Neural cell (in vitro differentiated cells): ENCODE measurements around the gene DCP1A. TPM values are rescaled to one million over a fixed set of nuclear protein-coding genes. Genes with fewer than 3 reads are reported as not detected.

Experiments used
- H2AFZ ChIP-seq: fragments of 200-600, 300-800 bp; sonication (generic), shearing (Covaris generic); 2 replicates; pipeline ENCODE4 v1.6.0; 2014; ENCODE audit warnings: low read depth, mild to moderate bottlenecking, antibody characterized with exemption, low read length, moderate library complexity
- H3F3A ChIP-seq: fragments of 200-600 bp; shearing (Covaris generic); 2 replicates; pipeline ENCODE4 v1.6.1; 2016; ENCODE audit warnings: mild to moderate bottlenecking, moderate library complexity, mixed read lengths, antibody characterized with exemption, low read length; ENCODE audit not compliant: insufficient read depth, poor library complexity, severe bottlenecking
- H3K27ac ChIP-seq: fragments of 200-600, 300-800 bp; sonication (generic), shearing (Covaris generic); 2 replicates; pipeline ENCODE4 v1.5.1; 2014; ENCODE audit warnings: mild to moderate bottlenecking, low read length, moderate library complexity
- H3K27me3 ChIP-seq: fragments of 300-800, 200-600 bp; sonication (generic), shearing (Covaris generic); 2 replicates; pipeline ENCODE4 v1.6.0; 2014; ENCODE audit warnings: mild to moderate bottlenecking, low read depth, low read length, moderate library complexity; ENCODE audit not compliant: insufficient read depth
- H3K36me3 ChIP-seq: fragments of 300-800, 200-600 bp; sonication (generic), shearing (Covaris generic); 2 replicates; pipeline ENCODE4 v1.5.1; 2014; ENCODE audit warnings: mild to moderate bottlenecking, antibody characterized with exemption, low read length, moderate library complexity; ENCODE audit not compliant: insufficient read depth
- H3K4me2 ChIP-seq: fragments of 300-800, 200-600 bp; sonication (generic), shearing (Covaris generic); 2 replicates; pipeline ENCODE4 v1.6.0; 2014; ENCODE audit warnings: mild to moderate bottlenecking, low read length
- H3K4me3 ChIP-seq: fragments of 300-800, 200-600 bp; sonication (generic), shearing (Covaris generic); 2 replicates; pipeline ENCODE4 v1.5.1; 2014; ENCODE audit warnings: mild to moderate bottlenecking, low read length, moderate library complexity
- H3K79me2 ChIP-seq: fragments of 200-600 bp; shearing (Covaris generic); replicated peaks from 2 replicates; pipeline ENCODE4 v1.6.0; 2014; ENCODE audit warnings: mild to moderate bottlenecking, low read length, moderate library complexity; ENCODE audit not compliant: insufficient read depth
- H3K9ac ChIP-seq: fragments of 300-800, 200-600 bp; sonication (generic), shearing (Covaris generic); 2 replicates; pipeline ENCODE4 v1.6.1; 2016; ENCODE audit warnings: mild to moderate bottlenecking, low read length, mixed read lengths
- H3K9me2 ChIP-seq: fragments of 200-600 bp; shearing (Covaris generic); 2 replicates; pipeline ENCODE4 v1.6.1; 2016; ENCODE audit warnings: mild to moderate bottlenecking, low read length, mixed read lengths; ENCODE audit not compliant: insufficient read depth
- H3K9me3 ChIP-seq: fragments of 200-600, 300-800 bp; sonication (generic), shearing (Covaris generic); 2 replicates; pipeline ENCODE4 v1.6.1; 2016; ENCODE audit warnings: mild to moderate bottlenecking, mixed run types, low read length, moderate library complexity, mixed read lengths
- H4K20me1 ChIP-seq: fragments of 200-600 bp; shearing (Covaris generic); 2 replicates; pipeline ENCODE4 v1.6.1; 2016; ENCODE audit warnings: mild to moderate bottlenecking, mixed run types; ENCODE audit not compliant: insufficient read depth
- CTCF ChIP-seq: fragments of 450-650 bp; IDR thresholded peaks from 2 replicates; pipeline ENCODE4 v1.5.1; 2014; ENCODE audit warnings: antibody characterized with exemption, mild to moderate bottlenecking, moderate library complexity; ENCODE audit not compliant: poor library complexity, severe bottlenecking
- EP300 ChIP-seq: fragments of 450-650 bp; conservative IDR thresholded peaks from 2 replicates; pipeline ENCODE4 v1.6.1; 2014; ENCODE audit warnings: antibody characterized with exemption, mild to moderate bottlenecking, moderate library complexity; ENCODE audit not compliant: poor library complexity, severe bottlenecking
- EZH2 ChIP-seq: fragments of 200-600, 300-800 bp; shearing (Covaris generic), sonication (generic); IDR thresholded peaks from 2 replicates; pipeline ENCODE4 v1.6.1; 2014; ENCODE audit warnings: antibody characterized with exemption, low read length, borderline replicate concordance, mild to moderate bottlenecking; ENCODE audit not compliant: insufficient read depth, poor library complexity, severe bottlenecking
- MXI1 ChIP-seq: fragments of 450-650 bp; conservative IDR thresholded peaks from 2 replicates; pipeline ENCODE4 v1.6.1; 2014; ENCODE audit warnings: antibody characterized with exemption, mild to moderate bottlenecking; ENCODE audit not compliant: poor library complexity, severe bottlenecking
- POLR2AphosphoS5 ChIP-seq: IDR thresholded peaks from 2 replicates; pipeline ENCODE4 v1.6.1; 2012
- RAD21 ChIP-seq: fragments of 450-650 bp; conservative IDR thresholded peaks from 2 replicates; pipeline ENCODE4 v1.6.1; 2014; ENCODE audit warnings: antibody characterized with exemption, mild to moderate bottlenecking, moderate library complexity
- REST ChIP-seq: IDR thresholded peaks from 2 replicates; pipeline ENCODE4 v1.6.1; 2012; ENCODE audit warnings: borderline replicate concordance
- SMC3 ChIP-seq: fragments of 450-650 bp; conservative IDR thresholded peaks from 2 replicates; pipeline ENCODE4 v1.6.1; 2014; ENCODE audit warnings: antibody characterized with exemption, mild to moderate bottlenecking, moderate library complexity; ENCODE audit not compliant: poor library complexity
- TAF1 ChIP-seq: IDR thresholded peaks from 2 replicates; pipeline ENCODE4 v1.6.1; 2012; ENCODE audit warnings: low read depth
- polyA plus RNA-seq: library from polyadenylated mRNA; depleted of rRNA; stranded (reverse); fragments of >200 nt; gene quantifications from 2 replicates; pipeline ENCODE4 v1.2.3, GENCODE V29; 2014

The DCP1A gene
- polyA plus RNA-seq, 1 donor from 2014 or later = 12.5 TPM

GRCh38 chr3:53263907-53264306 lies 83.4 kb downstream of the DCP1A start:
- Histone ChIP-seq H2AFZ (no peak overlapping the region), H3K27ac (no peak overlapping the region), H3K9me3 (no peaks in the 10 kb centered on the region), H3K4me3 (no peak overlapping the region), H3K9ac (no peak overlapping the region), H3K27me3 (no peaks in the 10 kb centered on the region), H3K4me2 (no peak overlapping the region), H3F3A (no peaks in the 10 kb centered on the region), H3K36me3 (no peaks in the 10 kb centered on the region), H4K20me1 (no peaks in the 10 kb centered on the region), H3K79me2 (no peaks in the 10 kb centered on the region), H3K9me2 (no peaks in the 10 kb centered on the region)
- TF ChIP-seq EP300 = no peak
- no peak for TF ChIP-seq RAD21
- no peak for TF ChIP-seq CTCF
- no peak for TF ChIP-seq TAF1
- TF ChIP-seq REST = no peak
- no peak for TF ChIP-seq MXI1
- no peak for TF ChIP-seq SMC3
- no peak for TF ChIP-seq EZH2
- no peak for TF ChIP-seq POLR2AphosphoS5

- no peak overlapping the region for H3K9ac ChIP-seq
- H3K27me3 ChIP-seq = no peaks in the 10 kb centered on the region
- no peak for TF ChIP-seq MXI1
- TF ChIP-seq CTCF = no peak
- TF ChIP-seq SMC3 = no peak
- no peak for TF ChIP-seq RAD21
- TF ChIP-seq REST = no peak
- TF ChIP-seq EZH2 = no peak
- no peak for TF ChIP-seq EP300
- TF ChIP-seq POLR2AphosphoS5 = no peak
- no peak for TF ChIP-seq TAF1
- no peaks in the 10 kb centered on the region for H3K9me2 ChIP-seq
- H4K20me1 ChIP-seq = no peaks in the 10 kb centered on the region
- no peak overlapping the region for H3K27ac ChIP-seq
- no peak overlapping the region for H3K4me3 ChIP-seq
- no peaks in the 10 kb centered on the region for H3K79me2 ChIP-seq
- no peak overlapping the region for H3K4me2 ChIP-seq
- H3K36me3 ChIP-seq = no peaks in the 10 kb centered on the region
- H3F3A ChIP-seq = no peaks in the 10 kb centered on the region
- no peak overlapping the region for H2AFZ ChIP-seq
- no peaks in the 10 kb centered on the region for H3K9me3 ChIP-seq
These were observed 85.6 kb downstream of the DCP1A start for GRCh38 chr3:53261712-53262111.
